Tibial artery (tissue), 4 donors: ENCODE results near the gene NRXN2.

Experiments
- DNase-seq, 2 donors: peaks; one replicate each; pipeline ENCODE4 v3.0.0-alpha.2; 2019
- H3K27ac ChIP-seq, 2 donors: fragments of 200-600 bp; sonication (generic) in 1 of 2; 1 replicate in 1 of 2; 2 replicates in 1 of 2; pipeline ENCODE4 v1.5.1; 2018 to 2019; ENCODE audit warnings: mild to moderate bottlenecking in 1 of 2
- H3K27me3 ChIP-seq, 2 donors: fragments of 200-600 bp; sonication (generic) in 1 of 2; one replicate each; pipeline versions ENCODE4 v1.5.1 to v1.6.0; 2016 to 2019
- H3K36me3 ChIP-seq, 3 donors: fragments of 200-600 bp; sonication (generic) in 2 of 3; one replicate each; pipeline ENCODE4 v1.5.1; 2016 to 2019; ENCODE audit warnings: mild to moderate bottlenecking in 2 of 3
- H3K4me1 ChIP-seq, 4 donors: fragments of 200-600 bp; sonication (generic) in 2 of 4; 1 replicate in 3 of 4; 2 replicates in 1 of 4; pipeline ENCODE4 v1.5.1; 2016 to 2019
- H3K4me3 ChIP-seq, 2 donors: fragments of 200-600 bp; sonication (generic) in 1 of 2; 1 replicate in 1 of 2; 2 replicates in 1 of 2; pipeline ENCODE4 v1.5.1; 2018 to 2019; ENCODE audit warnings: mild to moderate bottlenecking in 2 of 2
- H3K9me3 ChIP-seq, 3 donors: fragments of 200-600 bp; sonication (generic) in 1 of 3; one replicate each; pipeline ENCODE4 v1.5.1; 2016 to 2019
- CTCF ChIP-seq, 2 experiments: fragments of 200-600 bp in 1 of 2; fragments of 450-650 bp in 1 of 2; IDR thresholded peaks; one replicate each; pipeline ENCODE4 v1.5.1; 2017 to 2019; ENCODE audit warnings: antibody characterized with exemption in 2 of 2, mild to moderate bottlenecking in 1 of 2, moderate library complexity in 1 of 2
- intact Hi-C: fragments of 100-400 bp; cut with DNase I; formaldehyde crosslinking; loops from one replicate; pipeline ENCODE4 v1.15.0; 2023; ENCODE audit warnings: low total_unique reads

The NRXN2 gene

DNA sequence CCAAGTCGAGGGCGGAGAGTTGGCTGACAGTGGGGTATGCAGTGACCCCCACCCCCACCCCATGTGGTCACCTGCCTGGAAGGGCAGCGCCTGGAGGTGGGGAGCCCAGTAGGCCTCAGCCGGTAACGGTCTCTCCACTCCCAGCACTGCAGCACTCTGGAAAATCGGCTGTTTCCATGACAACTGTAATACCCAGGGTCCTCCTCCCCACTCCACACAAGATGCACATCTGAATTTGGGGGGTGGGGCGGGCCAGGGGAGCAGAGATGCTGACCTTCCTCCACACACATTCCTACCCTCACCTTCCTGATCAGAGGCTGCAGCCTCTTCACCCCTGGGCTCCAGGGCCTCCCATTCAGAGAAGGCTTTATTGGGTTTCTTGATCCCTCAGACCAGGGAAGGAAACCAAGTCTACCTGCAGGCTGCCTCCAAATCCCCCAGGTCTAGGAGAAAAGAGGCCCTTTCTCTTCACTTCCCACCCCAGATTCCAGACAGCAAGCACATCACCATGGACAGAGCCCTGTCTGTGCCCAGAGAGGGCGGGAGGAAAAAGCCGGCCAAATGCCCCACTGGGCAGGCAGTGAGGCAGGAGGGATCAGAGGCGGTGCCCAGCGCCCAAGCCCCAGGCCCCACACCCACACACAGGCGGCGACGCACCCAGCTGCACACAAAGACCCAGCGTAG is 85.5 kb downstream of the NRXN2 start:
- intact Hi-C loops = no loop called here
- peaks cover 0 to 21% (median 0%) of the 10 kb centered on the region in 3 donors for H3K36me3 ChIP-seq
- no peak for TF ChIP-seq CTCF (IDR thresholded peaks at IDR 0.05)
- peaks cover 3 to 64% of the 10 kb centered on the region in 2 donors for H3K27me3 ChIP-seq
- no peak for DNase-seq
- H3K9me3 ChIP-seq = no peaks in the 10 kb centered on the region
- H3K4me3 ChIP-seq = peak overlapping the region in 1 of 2 donors; percentile 29
- H3K27ac ChIP-seq = no peak overlapping the region
- peaks cover 0 to 12% (median 10%) of the 10 kb centered on the region in 4 donors for H3K4me1 ChIP-seq

DNA sequence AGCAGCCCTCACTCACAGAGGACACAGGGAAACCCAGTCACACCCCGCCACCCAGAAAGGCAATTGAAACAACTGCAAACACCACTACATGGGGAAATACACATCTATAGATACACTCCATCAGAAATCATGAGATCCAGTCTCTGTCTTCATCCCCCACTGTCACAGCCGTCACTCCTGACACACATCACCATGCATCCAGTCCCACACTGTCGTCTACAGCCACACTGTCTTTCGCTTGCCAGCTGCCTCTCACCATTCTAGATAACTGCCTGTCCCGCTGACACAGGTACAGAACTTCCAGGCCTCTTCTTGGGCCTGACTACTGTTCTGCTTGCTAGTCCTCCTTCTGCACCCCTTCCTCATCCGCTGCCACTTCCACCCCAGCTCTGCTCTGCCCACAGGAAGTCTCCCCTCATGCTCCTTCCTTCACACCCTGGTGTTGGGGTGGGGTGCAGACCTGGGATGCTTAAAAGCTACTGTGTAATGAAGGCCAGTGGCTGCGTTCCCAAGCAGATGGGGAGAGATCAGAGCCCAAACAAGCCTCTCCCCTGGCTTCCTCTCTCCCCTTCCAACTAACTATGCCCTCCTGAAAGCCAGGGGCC is 89.3 kb downstream of the NRXN2 start:
- Histone ChIP-seq H3K9me3 (no peaks in the 10 kb centered on the region), H3K36me3 (peaks cover 0 to 28% (median 0%) of the 10 kb centered on the region in 3 donors), H3K27ac (no peak overlapping the region), H3K4me1 (peaks cover 0 to 10% (median 9%) of the 10 kb centered on the region in 4 donors), H3K27me3 (peaks cover 0 to 44% of the 10 kb centered on the region in 2 donors), H3K4me3 (no peak overlapping the region)
- DNase-seq = no peak
- intact Hi-C loops = no loop called here
- no peak for TF ChIP-seq CTCF (IDR thresholded peaks at IDR 0.05)

- H3K4me1 ChIP-seq = peaks cover 0 to 2% (median under 1%) of the 10 kb centered on the region in 4 donors
- no peak for TF ChIP-seq CTCF (IDR thresholded peaks at IDR 0.05)
- H3K9me3 ChIP-seq = no peaks in the 10 kb centered on the region
- H3K36me3 ChIP-seq = peaks cover 0 to 28% (median 0%) of the 10 kb centered on the region in 3 donors
- H3K27ac ChIP-seq = no peak overlapping the region
- intact Hi-C loops = no loop called here
- H3K4me3 ChIP-seq = no peak overlapping the region
- DNase-seq = no peak
- H3K27me3 ChIP-seq = peaks cover 0 to 34% of the 10 kb centered on the region in 2 donors
These were observed 90.3 kb downstream of the NRXN2 start for GRCh38 chr11:64632654-64633053.

- Histone ChIP-seq H3K27ac (no peak overlapping the region), H3K36me3 (peaks cover 0 to 28% (median 0%) of the 10 kb centered on the region in 3 donors), H3K27me3 (peaks cover 0 to 30% of the 10 kb centered on the region in 2 donors), H3K4me3 (no peak overlapping the region), H3K9me3 (no peaks in the 10 kb centered on the region), H3K4me1 (no peaks in the 10 kb centered on the region)
- no peak for TF ChIP-seq CTCF (IDR thresholded peaks at IDR 0.05)
- no peak for DNase-seq
- intact Hi-C loops = no loop called here
These were observed 90.8 kb downstream of the NRXN2 start for GRCh38 chr11:64632237-64632636.

DNA sequence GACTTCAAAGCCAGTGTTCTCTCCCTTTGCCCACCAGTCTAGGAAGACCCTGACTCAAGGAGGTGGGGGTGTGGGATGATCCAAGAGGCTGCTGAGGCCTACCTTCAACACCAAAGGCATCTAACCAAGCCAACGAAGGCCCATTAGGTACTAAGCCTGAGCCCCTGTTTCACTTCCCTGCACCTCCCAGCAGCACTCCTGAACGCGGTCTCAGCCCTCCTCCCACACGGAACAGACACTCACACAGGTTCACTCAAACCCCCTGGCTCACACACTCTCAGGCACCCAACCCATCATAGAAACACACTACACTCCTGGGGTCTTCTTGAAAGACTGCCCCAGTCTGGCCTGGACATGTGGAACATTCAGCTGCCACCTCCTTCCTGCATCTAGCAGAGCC is 91.3 kb downstream of the NRXN2 start:
- Histone ChIP-seq H3K27me3 (peaks cover 0 to 24% of the 10 kb centered on the region in 2 donors), H3K27ac (no peak overlapping the region), H3K9me3 (no peaks in the 10 kb centered on the region), H3K4me1 (no peaks in the 10 kb centered on the region), H3K36me3 (peaks cover 0 to 28% (median 0%) of the 10 kb centered on the region in 3 donors), H3K4me3 (no peak overlapping the region)
- no peak for TF ChIP-seq CTCF (IDR thresholded peaks at IDR 0.05)
- DNase-seq = no peak
- intact Hi-C loops = no loop called here
